IMR-90 (cell line): ENCODE measurements around the gene TRAPPC8. TPM values are rescaled to one million over a fixed set of nuclear protein-coding genes. Genes with fewer than 3 reads are reported as not detected.

Source experiments
- ATAC-seq: fragments of 200-7000 bp; cut with Tn5 transposase; 2 replicates; pipeline ENCODE4 v1.9.1; 2020; ENCODE audit warnings: low read depth, mild to moderate bottlenecking, moderate library complexity
- BruUV-seq: library from RNA; stranded (reverse); fragments of 400-500 nt; replicated peaks from 2 replicates; lab custom pipeline; 2021; lab: Mats Ljungman, UMichigan
- CTCF ChIA-PET: fragments of 300-600 bp; formaldehyde crosslinking; extraction: SDS; loops from one replicate; lab custom pipeline; 2021; ENCODE audit warnings: antibody characterized with exemption; lab: Yijun Ruan, JAX
- POLR2A ChIA-PET: fragments of 300-600 bp; sonication (Branson Sonifier 250); formaldehyde crosslinking; loops from one replicate; lab custom pipeline; 2022; ENCODE audit warnings: antibody characterized with exemption; ENCODE audit not compliant: unreplicated experiment; lab: Charles Lee
- DNase-seq: peaks from one replicate; pipeline ENCODE4 v3.0.0; 2013
- H2AFZ ChIP-seq: replicated peaks from 2 replicates; pipeline ENCODE3; 2013; ENCODE audit warnings: low read length, mild to moderate bottlenecking; ENCODE audit not compliant: poor library complexity
- H2AK5ac ChIP-seq: 2 replicates; pipeline ENCODE4 v1.6.1; 2013; ENCODE audit warnings: low read depth, low read length, inconsistent platforms
- H2AK9ac ChIP-seq: replicated peaks from 2 replicates; pipeline ENCODE3; 2013; ENCODE audit warnings: mild to moderate bottlenecking, low read depth, low read length, moderate library complexity; ENCODE audit not compliant: poor library complexity
- H2BK120ac ChIP-seq: 2 replicates; pipeline ENCODE4 v1.6.1; 2013; ENCODE audit warnings: low read depth, low read length, inconsistent platforms
- H2BK15ac ChIP-seq: 3 replicates; pipeline ENCODE4 v1.6.1; 2013; ENCODE audit warnings: low read depth, low read length, inconsistent platforms
- H2BK20ac ChIP-seq: 2 replicates; pipeline ENCODE4 v1.6.1; 2013; ENCODE audit warnings: low read depth, mild to moderate bottlenecking, inconsistent platforms, low read length, moderate library complexity
- H2BK5ac ChIP-seq: 2 replicates; pipeline ENCODE4 v1.6.1; 2013; ENCODE audit warnings: mild to moderate bottlenecking, low read depth, low read length, inconsistent platforms; ENCODE audit not compliant: poor library complexity, severe bottlenecking
- H3K14ac ChIP-seq: replicated peaks from 2 replicates; pipeline ENCODE4 v1.6.1; 2013; ENCODE audit warnings: low read depth, low read length, inconsistent platforms
- H3K18ac ChIP-seq: 2 replicates; pipeline ENCODE4 v1.6.1; 2013; ENCODE audit warnings: low read depth, low read length, control low read depth
- H3K23ac ChIP-seq: 2 replicates; pipeline ENCODE4 v1.6.1; 2013; ENCODE audit warnings: low read depth, low read length, inconsistent platforms
- H3K27ac ChIP-seq: 2 replicates; pipeline ENCODE4 v1.5.1; 2013; ENCODE audit warnings: mild to moderate bottlenecking, control low read depth, low read length; ENCODE audit not compliant: insufficient read depth
- H3K27me3 ChIP-seq: 2 replicates; pipeline ENCODE4 v1.6.1; 2013; ENCODE audit warnings: low read length; ENCODE audit not compliant: control insufficient read depth, insufficient read depth
- H3K36me3 ChIP-seq: 2 replicates; pipeline ENCODE4 v1.6.1; 2013; ENCODE audit warnings: low read length, mixed read lengths; ENCODE audit not compliant: control insufficient read depth, insufficient read depth
- H3K4ac ChIP-seq: 2 replicates; pipeline ENCODE4 v1.6.1; 2013; ENCODE audit warnings: low read depth, low read length, inconsistent platforms
- H3K4me1 ChIP-seq: 2 replicates; pipeline ENCODE4 v1.6.1; 2013; ENCODE audit warnings: low read length, mixed read lengths; ENCODE audit not compliant: control insufficient read depth, insufficient read depth
- H3K4me2 ChIP-seq: 2 replicates; pipeline ENCODE4 v1.6.1; 2013; ENCODE audit warnings: low read depth, mild to moderate bottlenecking, control low read depth, low read length, moderate library complexity
- H3K4me3 ChIP-seq: 2 replicates; pipeline ENCODE4 v1.5.1; 2013; ENCODE audit warnings: low read depth, mild to moderate bottlenecking, control low read depth, low read length, moderate library complexity; ENCODE audit not compliant: insufficient read depth
- H3K56ac ChIP-seq: 2 replicates; pipeline ENCODE4 v1.6.1; 2013; ENCODE audit warnings: low read length, inconsistent platforms; ENCODE audit not compliant: insufficient read depth; ENCODE audit errors: extremely low read depth
- H3K79me1 ChIP-seq, 2 experiments: 2 replicates each; pipeline ENCODE4 v1.6.1; 2013; ENCODE audit warnings: low read length in 2 of 2, inconsistent platforms in 1 of 2, low read depth in 1 of 2
- H3K9ac ChIP-seq: 2 replicates; pipeline ENCODE4 v1.6.1; 2013; ENCODE audit warnings: low read depth, low read length, control low read depth
- H3K9me1 ChIP-seq: 2 replicates; pipeline ENCODE4 v1.6.1; 2013; ENCODE audit warnings: low read length, inconsistent platforms; ENCODE audit not compliant: insufficient read depth
- H3K9me3 ChIP-seq: 2 replicates; pipeline ENCODE4 v1.6.1; 2013; ENCODE audit warnings: low read length; ENCODE audit not compliant: control insufficient read depth, insufficient read depth
- H4K20me1 ChIP-seq: 2 replicates; pipeline ENCODE4 v1.6.1; 2013; ENCODE audit warnings: low read length, inconsistent platforms; ENCODE audit not compliant: insufficient read depth
- H4K5ac ChIP-seq: 2 replicates; pipeline ENCODE4 v1.6.1; 2013; ENCODE audit warnings: mild to moderate bottlenecking, low read depth, low read length, control low read depth
- H4K8ac ChIP-seq, 2 experiments: 2 replicates each; pipeline ENCODE4 v1.6.1; 2013; ENCODE audit warnings: low read depth in 2 of 2, low read length in 2 of 2, control low read depth in 1 of 2, inconsistent platforms in 1 of 2
- H4K91ac ChIP-seq: 2 replicates; pipeline ENCODE4 v1.6.1; 2013; ENCODE audit warnings: low read depth, low read length, inconsistent platforms; ENCODE audit not compliant: insufficient read depth
- BHLHE40 ChIP-seq: fragments of 150-350 bp; IDR thresholded peaks from 2 replicates; pipeline ENCODE4 v1.6.1; 2016; ENCODE audit warnings: mild to moderate bottlenecking, low read depth, low read length
- CEBPB ChIP-seq: IDR thresholded peaks from 2 replicates; pipeline ENCODE4 v1.6.1; 2012; ENCODE audit warnings: low read depth, low read length, improper control_type of control experiment
- CHD1 ChIP-seq: IDR thresholded peaks from 2 replicates; pipeline ENCODE4 v1.6.1; 2012; ENCODE audit warnings: low read depth, low read length, improper control_type of control experiment
- FOS ChIP-seq: fragments of 150-350 bp; IDR thresholded peaks from 2 replicates; pipeline ENCODE4 v1.6.1; 2016; ENCODE audit warnings: low read depth, low read length
- MAFK ChIP-seq: IDR thresholded peaks from 2 replicates; pipeline ENCODE4 v1.6.1; 2012; ENCODE audit warnings: low read depth, low read length, improper control_type of control experiment
- MAZ ChIP-seq: IDR thresholded peaks from 2 replicates; pipeline ENCODE4 v1.6.1; 2012; ENCODE audit warnings: low read depth, mild to moderate bottlenecking, low read length, improper control_type of control experiment, moderate library complexity, borderline replicate concordance
- MXI1 ChIP-seq: IDR thresholded peaks from 2 replicates; pipeline ENCODE4 v1.6.1; 2012; ENCODE audit warnings: low read depth, mild to moderate bottlenecking, low read length, moderate library complexity, borderline replicate concordance
- NFE2L2 ChIP-seq: fragments of 150-350 bp; IDR thresholded peaks from 2 replicates; pipeline ENCODE4 v1.6.1; 2016; ENCODE audit warnings: low read depth, mild to moderate bottlenecking, low read length
- POLR2A ChIP-seq: IDR thresholded peaks from 2 replicates; pipeline ENCODE4 v1.6.1; 2012; ENCODE audit warnings: mild to moderate bottlenecking, low read depth, low read length
- RAD21 ChIP-seq: IDR thresholded peaks from 2 replicates; pipeline ENCODE4 v1.6.1; 2012; ENCODE audit warnings: low read length, improper control_type of control experiment
- RCOR1 ChIP-seq: IDR thresholded peaks from 2 replicates; pipeline ENCODE4 v1.6.1; 2012; ENCODE audit warnings: mild to moderate bottlenecking, low read length, improper control_type of control experiment; ENCODE audit not compliant: insufficient replicate concordance
- RFX5 ChIP-seq: IDR thresholded peaks from 2 replicates; pipeline ENCODE4 v1.8.0; 2012; ENCODE audit warnings: low read depth, mild to moderate bottlenecking, low read length, moderate library complexity
- SMC3 ChIP-seq: fragments of 150-350 bp; IDR thresholded peaks from 2 replicates; pipeline ENCODE4 v1.6.1; 2016; ENCODE audit warnings: low read depth, mild to moderate bottlenecking, antibody characterized with exemption, low read length, moderate library complexity
- WGBS, 2 experiments: methylation state at CpG; one replicate each; pipeline versions ENCODE4 v1.1.5 to v1.1.7; 2013; ENCODE audit warnings: missing lambda C conversion rate in 2 of 2; ENCODE audit not compliant: insufficient read length in 1 of 2; ENCODE audit errors: extremely low coverage in 2 of 2; 5-methylcytosine and 5-hydroxymethylcytosine counted together
- dilution Hi-C: fragments of 300-500 bp; cut with HindIII; formaldehyde crosslinking; loops from one replicate; pipeline ENCODE4 v1.14.3; 2018; ENCODE audit warnings: low sequenced_read_pairs; ENCODE audit not compliant: unreplicated experiment
- in situ Hi-C: fragments of 300-500 bp; cut with MboI; formaldehyde crosslinking; loops from 3 replicates; pipeline ENCODE4 v1.14.3; 2019; ENCODE audit warnings: low sequenced_read_pairs, inconsistent platforms, mixed read lengths
- intact Hi-C: fragments of 100-400 bp; cut with micrococcal nuclease; formaldehyde crosslinking; loops from 2 replicates; pipeline ENCODE4 v1.10.0; 2022
- polyA plus RNA-seq, 3 experiments: library from polyadenylated mRNA; depleted of rRNA; stranded (reverse); fragments of >200 nt; gene quantifications; 2 replicates each; pipeline ENCODE4 v1.2.3, GENCODE V29; 2012; ENCODE audit warnings: low replicate concordance in 1 of 3
- total RNA-seq: library from RNA; depleted of rRNA; stranded (reverse); fragments of >200 nt; gene quantifications from 2 replicates; pipeline ENCODE4 v1.2.3, GENCODE V29; 2012
- TF ChIP-seq, protein P1 (sequence below): fragments of 150-350 bp; IDR thresholded peaks from 2 replicates; pipeline ENCODE4 v1.6.1; 2017; ENCODE audit warnings: mild to moderate bottlenecking, antibody characterized with exemption, low read length, low read depth
- TF ChIP-seq, protein P2 (sequence below): conservative IDR thresholded peaks from 2 replicates; pipeline ENCODE4 v1.5.1; 2012; ENCODE audit warnings: mild to moderate bottlenecking, low read depth, low read length, improper control_type of control experiment
- TF ChIP-seq, protein P3 (sequence below): fragments of 150-350 bp; IDR thresholded peaks from 2 replicates; pipeline ENCODE4 v1.6.1; 2016; ENCODE audit warnings: low read depth, mild to moderate bottlenecking, low read length, moderate library complexity, borderline replicate concordance

TRAPPC8 gene
- total and polyA plus RNA-seq, 2 of the 4 experiments (the other 2 are of a cell fraction) = 21.8 to 54.3 TPM

DNA sequence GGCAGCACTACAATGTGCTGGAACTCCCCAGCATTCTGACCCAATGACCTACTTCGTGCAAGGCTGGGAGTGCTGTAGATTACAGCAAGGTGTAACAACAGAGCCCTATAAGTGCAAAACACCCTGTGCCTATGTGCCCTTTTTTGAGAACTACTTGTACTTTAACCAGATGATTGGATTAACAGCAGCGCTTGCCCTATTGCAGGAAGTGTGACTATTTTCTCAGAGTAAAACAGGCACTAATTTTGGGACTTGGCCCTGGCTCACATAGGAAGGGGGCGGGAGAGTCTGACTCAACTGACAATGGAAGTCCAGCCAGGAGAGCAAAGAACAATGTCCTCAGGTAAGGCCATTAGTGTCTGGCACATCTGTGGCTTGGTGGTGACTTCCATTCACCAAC, 40.1 kb upstream of the TRAPPC8 start:
- no peak overlapping the region for H4K5ac ChIP-seq
- no peak overlapping the region for H2BK5ac ChIP-seq
- no peak overlapping the region for H3K9ac ChIP-seq
- no peak overlapping the region for H4K91ac ChIP-seq
- WGBS, 2 experiments = no CpG with 5 or more reads among the region's 3 CpGs
- H4K20me1 ChIP-seq = no peaks in the 10 kb centered on the region
- H3K36me3 ChIP-seq = no peaks in the 10 kb centered on the region
- ChIA-PET POLR2A (no interaction called here), CTCF (no interaction called here)
- no peak overlapping the region for H2AK5ac ChIP-seq
- H2AK9ac ChIP-seq = no peak overlapping the region
- no peak overlapping the region for H3K4ac ChIP-seq
- H3K9me1 ChIP-seq = no peaks in the 10 kb centered on the region
- no peak overlapping the region for H3K18ac ChIP-seq
- no peak overlapping the region for H3K4me3 ChIP-seq
- no peak overlapping the region for H3K14ac ChIP-seq
- in situ Hi-C loops (no loop called here), dilution Hi-C loops (no loop called here), intact Hi-C loops (no loop called here)
- no peaks in the 10 kb centered on the region; the same call in 1 of the 2 replicates for H3K9me3 ChIP-seq
- no peak for DNase-seq
- H3K27me3 ChIP-seq = no peaks in the 10 kb centered on the region
- no peaks in the 10 kb centered on the region for H3K4me1 ChIP-seq
- no peak overlapping the region for H2BK20ac ChIP-seq
- H3K79me1 ChIP-seq = no peaks in the 10 kb centered on the region
- no peak overlapping the region for H2BK15ac ChIP-seq
- H2AFZ ChIP-seq = no peak overlapping the region
- ATAC-seq = no peak
- no peak overlapping the region for H3K27ac ChIP-seq
- no peak overlapping the region for H3K23ac ChIP-seq
- no peak overlapping the region for H2BK120ac ChIP-seq
- BruUV-seq = no TSS peak
- no peak overlapping the region for H3K56ac ChIP-seq
- no peak overlapping the region for H3K4me2 ChIP-seq
- no peak overlapping the region for H4K8ac ChIP-seq
- no peak for TF ChIP-seq RCOR1
- TF ChIP-seq CEBPB = no peak
- TF ChIP-seq MAZ = no peak
- no peak for TF ChIP-seq POLR2A
- TF ChIP-seq, protein P1, sequence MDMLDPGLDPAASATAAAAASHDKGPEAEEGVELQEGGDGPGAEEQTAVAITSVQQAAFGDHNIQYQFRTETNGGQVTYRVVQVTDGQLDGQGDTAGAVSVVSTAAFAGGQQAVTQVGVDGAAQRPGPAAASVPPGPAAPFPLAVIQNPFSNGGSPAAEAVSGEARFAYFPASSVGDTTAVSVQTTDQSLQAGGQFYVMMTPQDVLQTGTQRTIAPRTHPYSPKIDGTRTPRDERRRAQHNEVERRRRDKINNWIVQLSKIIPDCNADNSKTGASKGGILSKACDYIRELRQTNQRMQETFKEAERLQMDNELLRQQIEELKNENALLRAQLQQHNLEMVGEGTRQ = no peak
- no peak for TF ChIP-seq RFX5
- no peak for TF ChIP-seq RAD21
- TF ChIP-seq CHD1 = no peak
- TF ChIP-seq SMC3 = no peak
- no peak for TF ChIP-seq MXI1
- TF ChIP-seq BHLHE40 = no peak
- TF ChIP-seq, protein P2, sequence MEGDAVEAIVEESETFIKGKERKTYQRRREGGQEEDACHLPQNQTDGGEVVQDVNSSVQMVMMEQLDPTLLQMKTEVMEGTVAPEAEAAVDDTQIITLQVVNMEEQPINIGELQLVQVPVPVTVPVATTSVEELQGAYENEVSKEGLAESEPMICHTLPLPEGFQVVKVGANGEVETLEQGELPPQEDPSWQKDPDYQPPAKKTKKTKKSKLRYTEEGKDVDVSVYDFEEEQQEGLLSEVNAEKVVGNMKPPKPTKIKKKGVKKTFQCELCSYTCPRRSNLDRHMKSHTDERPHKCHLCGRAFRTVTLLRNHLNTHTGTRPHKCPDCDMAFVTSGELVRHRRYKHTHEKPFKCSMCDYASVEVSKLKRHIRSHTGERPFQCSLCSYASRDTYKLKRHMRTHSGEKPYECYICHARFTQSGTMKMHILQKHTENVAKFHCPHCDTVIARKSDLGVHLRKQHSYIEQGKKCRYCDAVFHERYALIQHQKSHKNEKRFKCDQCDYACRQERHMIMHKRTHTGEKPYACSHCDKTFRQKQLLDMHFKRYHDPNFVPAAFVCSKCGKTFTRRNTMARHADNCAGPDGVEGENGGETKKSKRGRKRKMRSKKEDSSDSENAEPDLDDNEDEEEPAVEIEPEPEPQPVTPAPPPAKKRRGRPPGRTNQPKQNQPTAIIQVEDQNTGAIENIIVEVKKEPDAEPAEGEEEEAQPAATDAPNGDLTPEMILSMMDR = no peak
- no peak for TF ChIP-seq NFE2L2
- TF ChIP-seq, protein P3, sequence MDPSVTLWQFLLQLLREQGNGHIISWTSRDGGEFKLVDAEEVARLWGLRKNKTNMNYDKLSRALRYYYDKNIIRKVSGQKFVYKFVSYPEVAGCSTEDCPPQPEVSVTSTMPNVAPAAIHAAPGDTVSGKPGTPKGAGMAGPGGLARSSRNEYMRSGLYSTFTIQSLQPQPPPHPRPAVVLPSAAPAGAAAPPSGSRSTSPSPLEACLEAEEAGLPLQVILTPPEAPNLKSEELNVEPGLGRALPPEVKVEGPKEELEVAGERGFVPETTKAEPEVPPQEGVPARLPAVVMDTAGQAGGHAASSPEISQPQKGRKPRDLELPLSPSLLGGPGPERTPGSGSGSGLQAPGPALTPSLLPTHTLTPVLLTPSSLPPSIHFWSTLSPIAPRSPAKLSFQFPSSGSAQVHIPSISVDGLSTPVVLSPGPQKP = no peak
- no peak for TF ChIP-seq FOS
- TF ChIP-seq MAFK = no peak
